ENCODE measurements around the gene RAD51AP2. TPM values are rescaled to one million over a fixed set of nuclear protein-coding genes. Genes with fewer than 3 reads are reported as not detected.
"Not testable (repeated sequence)": the region's sequence is repeated elsewhere in the genome, so short reads cannot be mapped to it uniquely, and the experiment has no call there.

RAD51AP2 gene
- total and polyA plus RNA-seq, 2 of the 8 experiments (the other 6 are each of a cell fraction or from before 2014, with no cell fraction given) = 0.02 to 0.20 TPM

- H3K79me2 ChIP-seq (ENCODE audit: control insufficient read depth in 1 of 2, insufficient read depth in 2 of 2, low read length in 2 of 2); FAIRE-seq; H4K5ac ChIP-seq (ENCODE audit: insufficient read length, low read depth, low read length); H3K27me3 ChIP-seq (replicated peaks in 1 of 4; ENCODE audit: control insufficient read depth in 3 of 4, extremely low read depth in 1 of 4, insufficient read depth in 3 of 4, low read length in 3 of 4); POLR2A ChIA-PET (ENCODE audit: partially characterized antibody); H2BK5ac ChIP-seq (ENCODE audit: low read depth, low read length); DNase-seq (ENCODE audit: low read depth in 1 of 2, low spot score in 2 of 2); H3K9ac ChIP-seq (replicated peaks in 1 of 4; ENCODE audit: extremely low read depth in 1 of 4, low read depth in 3 of 4, low read length in 3 of 4); H2BK20ac ChIP-seq (ENCODE audit: low read length); H4K91ac ChIP-seq (replicated peaks; ENCODE audit: insufficient read length, low read length); H2AK5ac ChIP-seq (ENCODE audit: low read depth, low read length); H3K4me2 ChIP-seq (ENCODE audit: insufficient read depth in 1 of 2, low read depth in 2 of 2, low read length in 2 of 2); H3K27ac ChIP-seq (ENCODE audit: low read depth, low read length); H3K23me2 ChIP-seq (ENCODE audit: low read depth, low read length); H2AFZ ChIP-seq (ENCODE audit: low read length); H3K79me1 ChIP-seq (ENCODE audit: low read depth, low read length); H3K9me3 ChIP-seq (ENCODE audit: insufficient read depth in 2 of 2, low read depth in 1 of 2, low read length in 1 of 2); H3K36me3 ChIP-seq (ENCODE audit: control insufficient read depth in 2 of 4, insufficient read depth in 4 of 4, low read length in 3 of 4); H3K4ac ChIP-seq (replicated peaks; ENCODE audit: insufficient read length, low read depth, low read length); H2BK15ac ChIP-seq (ENCODE audit: low read length); H3K4me3 ChIP-seq (ENCODE audit: extremely low read depth in 1 of 4, insufficient read depth in 2 of 4, low read depth in 3 of 4, low read length in 4 of 4); H3K23ac ChIP-seq (ENCODE audit: insufficient read length); H2BK12ac ChIP-seq (ENCODE audit: low read depth, low read length); H4K20me1 ChIP-seq (replicated peaks in 1 of 2; ENCODE audit: control insufficient read depth in 1 of 2, insufficient read depth in 2 of 2, low read length in 2 of 2); H3K4me1 ChIP-seq (replicated peaks in 1 of 4; ENCODE audit: control insufficient read depth in 3 of 4, insufficient read depth in 4 of 4, low read length in 3 of 4); H3K18ac ChIP-seq (ENCODE audit: extremely low read depth, low read length); H3K56ac ChIP-seq (replicated peaks; ENCODE audit: insufficient read length, low read depth, low read length); H4K8ac ChIP-seq (ENCODE audit: extremely low read depth, insufficient read depth, low read length); H3K14ac ChIP-seq (ENCODE audit: insufficient read length); H2BK120ac ChIP-seq (replicated peaks; ENCODE audit: low read depth, low read length): not testable (repeated sequence)
- CTCF ChIA-PET (ENCODE audit: partially characterized antibody) = interaction anchor here (0.6 kb wide), 1 partner anchor 181 kb away, joined by 3 read pairs; no protein-coding TSS in a partner anchor
Observed at GRCh38 chr2:17490165-17490564, 28.1 kb downstream of the RAD51AP2 start.

- H3K9me3 ChIP-seq (ENCODE audit: insufficient read depth in 2 of 2, low read depth in 1 of 2, low read length in 1 of 2); H2AK5ac ChIP-seq (ENCODE audit: low read depth, low read length); H4K5ac ChIP-seq (ENCODE audit: insufficient read length, low read depth, low read length); H3K18ac ChIP-seq (ENCODE audit: extremely low read depth, low read length); H3K4ac ChIP-seq (replicated peaks; ENCODE audit: insufficient read length, low read depth, low read length); H4K8ac ChIP-seq (ENCODE audit: extremely low read depth, insufficient read depth, low read length); H2AFZ ChIP-seq (ENCODE audit: low read length); FAIRE-seq; H2BK15ac ChIP-seq (ENCODE audit: low read length); H3K36me3 ChIP-seq (ENCODE audit: control insufficient read depth in 2 of 4, insufficient read depth in 4 of 4, low read length in 3 of 4); H3K23me2 ChIP-seq (ENCODE audit: low read depth, low read length); H3K79me2 ChIP-seq (ENCODE audit: control insufficient read depth in 1 of 2, insufficient read depth in 2 of 2, low read length in 2 of 2); H2BK12ac ChIP-seq (ENCODE audit: low read depth, low read length); H3K27ac ChIP-seq (ENCODE audit: low read depth, low read length); H3K27me3 ChIP-seq (replicated peaks in 1 of 4; ENCODE audit: control insufficient read depth in 3 of 4, extremely low read depth in 1 of 4, insufficient read depth in 3 of 4, low read length in 3 of 4); H2BK20ac ChIP-seq (ENCODE audit: low read length); H2BK120ac ChIP-seq (replicated peaks; ENCODE audit: low read depth, low read length); DNase-seq (ENCODE audit: low read depth in 1 of 2, low spot score in 2 of 2); H3K4me3 ChIP-seq (ENCODE audit: extremely low read depth in 1 of 4, insufficient read depth in 2 of 4, low read depth in 3 of 4, low read length in 4 of 4); H4K20me1 ChIP-seq (replicated peaks in 1 of 2; ENCODE audit: control insufficient read depth in 1 of 2, insufficient read depth in 2 of 2, low read length in 2 of 2); H3K56ac ChIP-seq (replicated peaks; ENCODE audit: insufficient read length, low read depth, low read length); H3K9ac ChIP-seq (replicated peaks in 1 of 4; ENCODE audit: extremely low read depth in 1 of 4, low read depth in 3 of 4, low read length in 3 of 4); H3K4me2 ChIP-seq (ENCODE audit: insufficient read depth in 1 of 2, low read depth in 2 of 2, low read length in 2 of 2); H4K91ac ChIP-seq (replicated peaks; ENCODE audit: insufficient read length, low read length); H3K79me1 ChIP-seq (ENCODE audit: low read depth, low read length); H3K23ac ChIP-seq (ENCODE audit: insufficient read length); H3K4me1 ChIP-seq (replicated peaks in 1 of 4; ENCODE audit: control insufficient read depth in 3 of 4, insufficient read depth in 4 of 4, low read length in 3 of 4); POLR2A ChIA-PET (ENCODE audit: partially characterized antibody); H3K14ac ChIP-seq (ENCODE audit: insufficient read length); H2BK5ac ChIP-seq (ENCODE audit: low read depth, low read length): not testable (repeated sequence)
- CTCF ChIA-PET (ENCODE audit: partially characterized antibody) = interaction anchor here (0.6 kb wide), 1 partner anchor 94 kb away, joined by 3 read pairs; no protein-coding TSS in a partner anchor
- 94% methylated on average over 4 of the region's 4 CpGs; no CpG with 5 or more reads in 1 of the 2 experiments for WGBS, 2 experiments (ENCODE audit: extremely low coverage in 1 of 2, insufficient coverage in 1 of 2, insufficient read length in 1 of 2, insufficient replicate concordance in 2 of 2, low coverage in 1 of 2, low lambda C conversion rate in 2 of 2, missing lambda C conversion rate in 1 of 2)
Observed at GRCh38 chr2:17488610-17489009, 29.6 kb downstream of the RAD51AP2 start.

Data from H1 (cell line).